ENCODE measurements around the gene SUMO3.

DNA sequence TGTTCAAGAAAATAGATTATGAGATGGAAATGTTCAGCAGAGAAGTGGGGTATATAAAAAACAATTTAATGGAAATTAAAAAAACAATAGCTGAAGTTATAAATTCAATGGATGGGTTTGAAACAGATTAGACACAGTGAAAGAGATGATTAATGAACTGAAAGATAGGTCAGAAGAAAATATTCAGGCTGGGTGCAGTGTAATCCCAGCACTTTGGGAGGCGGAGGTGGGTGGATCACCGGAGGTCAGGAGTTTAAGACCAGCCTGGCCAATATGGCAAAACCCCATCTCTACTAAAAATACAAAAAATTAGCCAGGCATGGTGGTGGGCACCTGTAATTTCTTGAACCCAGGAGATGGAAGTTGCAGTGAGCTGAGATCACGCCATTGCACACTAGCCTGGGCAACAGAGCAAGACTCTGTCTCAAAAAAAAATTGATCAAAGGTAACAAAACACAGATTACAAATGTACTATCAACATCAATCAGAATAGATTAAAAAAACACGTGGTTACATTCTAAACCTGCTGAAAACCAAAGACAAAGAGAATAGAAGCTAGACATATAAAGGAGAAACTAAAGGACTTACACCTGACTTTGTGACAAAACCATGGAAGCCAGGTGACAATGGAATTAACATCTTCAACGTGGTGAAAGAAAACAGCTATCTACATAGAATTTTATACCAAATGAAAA lies 4.8 kb upstream of the SUMO3 start:
- TF ChIP-seq, protein P1, sequence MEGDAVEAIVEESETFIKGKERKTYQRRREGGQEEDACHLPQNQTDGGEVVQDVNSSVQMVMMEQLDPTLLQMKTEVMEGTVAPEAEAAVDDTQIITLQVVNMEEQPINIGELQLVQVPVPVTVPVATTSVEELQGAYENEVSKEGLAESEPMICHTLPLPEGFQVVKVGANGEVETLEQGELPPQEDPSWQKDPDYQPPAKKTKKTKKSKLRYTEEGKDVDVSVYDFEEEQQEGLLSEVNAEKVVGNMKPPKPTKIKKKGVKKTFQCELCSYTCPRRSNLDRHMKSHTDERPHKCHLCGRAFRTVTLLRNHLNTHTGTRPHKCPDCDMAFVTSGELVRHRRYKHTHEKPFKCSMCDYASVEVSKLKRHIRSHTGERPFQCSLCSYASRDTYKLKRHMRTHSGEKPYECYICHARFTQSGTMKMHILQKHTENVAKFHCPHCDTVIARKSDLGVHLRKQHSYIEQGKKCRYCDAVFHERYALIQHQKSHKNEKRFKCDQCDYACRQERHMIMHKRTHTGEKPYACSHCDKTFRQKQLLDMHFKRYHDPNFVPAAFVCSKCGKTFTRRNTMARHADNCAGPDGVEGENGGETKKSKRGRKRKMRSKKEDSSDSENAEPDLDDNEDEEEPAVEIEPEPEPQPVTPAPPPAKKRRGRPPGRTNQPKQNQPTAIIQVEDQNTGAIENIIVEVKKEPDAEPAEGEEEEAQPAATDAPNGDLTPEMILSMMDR (IDR thresholded peaks at IDR 0.05; ENCODE audit: low read length) = no peak
- no peak for TF ChIP-seq EZH2 (IDR thresholded peaks at IDR 0.05; ENCODE audit: borderline replicate concordance, low read length)

All from OCI-LY1 (cell line).